Measurements from ENCODE around the gene STYK1.
A peak's percentile ranks its signal among the peaks of the same experiment; 100 is the strongest.

STYK1 gene

GRCh38 chr12:10673659-10674384 is at the start of gene STYK1:
Gene STYK1 (minus strand): TSS chr12:10674052. CDS start chr12:10634618, 39,434 bp downstream.
- DNase-seq = peak; percentile 44

GRCh38 chr12:10722905-10723746 is 49.3 kb upstream of the STYK1 start, which contains the start of gene YBX3:
Gene YBX3 (minus strand): TSS chr12:10723323. CDS start chr12:10723111, 212 bp downstream.
- DNase-seq = no peak

GRCh38 chr12:10722502-10722904 is 48.7 kb upstream of the STYK1 start:
- DNase-seq = no peak

- no peak for DNase-seq
These were observed 48.0 kb upstream of the STYK1 start for GRCh38 chr12:10721651-10722501.

- DNase-seq = no peak
These were observed 47.3 kb upstream of the STYK1 start for GRCh38 chr12:10720974-10721650.

- no peak for DNase-seq
These were observed 45.6 kb upstream of the STYK1 start for GRCh38 chr12:10719482-10719881.

GRCh38 chr12:10718279-10718821 is 44.5 kb upstream of the STYK1 start:
- no peak for DNase-seq

- DNase-seq = no peak
These were observed 43.6 kb upstream of the STYK1 start for GRCh38 chr12:10717410-10717809.

GRCh38 chr12:10716704-10717315 is 43.0 kb upstream of the STYK1 start:
- DNase-seq = no peak

GRCh38 chr12:10716277-10716676 is 42.4 kb upstream of the STYK1 start:
- DNase-seq = no peak

GRCh38 chr12:10715491-10715890 is 41.6 kb upstream of the STYK1 start:
- DNase-seq = no peak

- DNase-seq = no peak
These were observed 36.0 kb upstream of the STYK1 start for GRCh38 chr12:10709808-10710207.

- no peak for DNase-seq
These were observed 35.0 kb upstream of the STYK1 start for GRCh38 chr12:10708862-10709261.

- DNase-seq = no peak
These were observed 31.8 kb upstream of the STYK1 start for GRCh38 chr12:10705655-10706054.

GRCh38 chr12:10701843-10702242 is 28.0 kb upstream of the STYK1 start:
- no peak for DNase-seq

GRCh38 chr12:10701131-10701681 is 27.4 kb upstream of the STYK1 start:
- no peak for DNase-seq

- DNase-seq = no peak
These were observed 26.7 kb upstream of the STYK1 start for GRCh38 chr12:10700581-10700980.

GRCh38 chr12:10697862-10698261 is 24.0 kb upstream of the STYK1 start:
- DNase-seq = no peak

GRCh38 chr12:10697156-10697555 is 23.3 kb upstream of the STYK1 start:
- no peak for DNase-seq

- no peak for DNase-seq
These were observed 17.1 kb upstream of the STYK1 start for GRCh38 chr12:10690906-10691305.

- DNase-seq = no peak
These were observed 15.3 kb upstream of the STYK1 start for GRCh38 chr12:10689146-10689545.

Data from activated effector memory CD4-positive, alpha-beta T cell treated with Interleukin-2 at 50 U/mL for 16 hours (primary cell).